IMR-90 (cell line): ENCODE measurements around the gene IGFBP6. TPM values are rescaled to one million over a fixed set of nuclear protein-coding genes. Genes with fewer than 3 reads are reported as not detected.
A peak's percentile ranks its signal among the peaks of the same experiment; 100 is the strongest.

Source experiments
- ATAC-seq: fragments of 200-7000 bp; cut with Tn5 transposase; 2 replicates; pipeline ENCODE4 v1.9.1; 2020; ENCODE audit warnings: low read depth, mild to moderate bottlenecking, moderate library complexity
- BruUV-seq: library from RNA; stranded (reverse); fragments of 400-500 nt; replicated peaks from 2 replicates; lab custom pipeline; 2021; lab: Mats Ljungman, UMichigan
- CTCF ChIA-PET: fragments of 300-600 bp; formaldehyde crosslinking; extraction: SDS; loops from one replicate; lab custom pipeline; 2021; ENCODE audit warnings: antibody characterized with exemption; lab: Yijun Ruan, JAX
- POLR2A ChIA-PET: fragments of 300-600 bp; sonication (Branson Sonifier 250); formaldehyde crosslinking; loops from one replicate; lab custom pipeline; 2022; ENCODE audit warnings: antibody characterized with exemption; ENCODE audit not compliant: unreplicated experiment; lab: Charles Lee
- DNase-seq: peaks from one replicate; pipeline ENCODE4 v3.0.0; 2013
- H2AFZ ChIP-seq: replicated peaks from 2 replicates; pipeline ENCODE3; 2013; ENCODE audit warnings: low read length, mild to moderate bottlenecking; ENCODE audit not compliant: poor library complexity
- H2AK5ac ChIP-seq: 2 replicates; pipeline ENCODE4 v1.6.1; 2013; ENCODE audit warnings: low read depth, low read length, inconsistent platforms
- H2AK9ac ChIP-seq: replicated peaks from 2 replicates; pipeline ENCODE3; 2013; ENCODE audit warnings: mild to moderate bottlenecking, low read depth, low read length, moderate library complexity; ENCODE audit not compliant: poor library complexity
- H2BK120ac ChIP-seq: 2 replicates; pipeline ENCODE4 v1.6.1; 2013; ENCODE audit warnings: low read depth, low read length, inconsistent platforms
- H2BK15ac ChIP-seq: 3 replicates; pipeline ENCODE4 v1.6.1; 2013; ENCODE audit warnings: low read depth, low read length, inconsistent platforms
- H2BK20ac ChIP-seq: 2 replicates; pipeline ENCODE4 v1.6.1; 2013; ENCODE audit warnings: low read depth, mild to moderate bottlenecking, inconsistent platforms, low read length, moderate library complexity
- H2BK5ac ChIP-seq: 2 replicates; pipeline ENCODE4 v1.6.1; 2013; ENCODE audit warnings: mild to moderate bottlenecking, low read depth, low read length, inconsistent platforms; ENCODE audit not compliant: poor library complexity, severe bottlenecking
- H3K14ac ChIP-seq: replicated peaks from 2 replicates; pipeline ENCODE4 v1.6.1; 2013; ENCODE audit warnings: low read depth, low read length, inconsistent platforms
- H3K18ac ChIP-seq: 2 replicates; pipeline ENCODE4 v1.6.1; 2013; ENCODE audit warnings: low read depth, low read length, control low read depth
- H3K23ac ChIP-seq: 2 replicates; pipeline ENCODE4 v1.6.1; 2013; ENCODE audit warnings: low read depth, low read length, inconsistent platforms
- H3K27ac ChIP-seq: 2 replicates; pipeline ENCODE4 v1.5.1; 2013; ENCODE audit warnings: mild to moderate bottlenecking, control low read depth, low read length; ENCODE audit not compliant: insufficient read depth
- H3K27me3 ChIP-seq: 2 replicates; pipeline ENCODE4 v1.6.1; 2013; ENCODE audit warnings: low read length; ENCODE audit not compliant: control insufficient read depth, insufficient read depth
- H3K36me3 ChIP-seq: 2 replicates; pipeline ENCODE4 v1.6.1; 2013; ENCODE audit warnings: low read length, mixed read lengths; ENCODE audit not compliant: control insufficient read depth, insufficient read depth
- H3K4ac ChIP-seq: 2 replicates; pipeline ENCODE4 v1.6.1; 2013; ENCODE audit warnings: low read depth, low read length, inconsistent platforms
- H3K4me1 ChIP-seq: 2 replicates; pipeline ENCODE4 v1.6.1; 2013; ENCODE audit warnings: low read length, mixed read lengths; ENCODE audit not compliant: control insufficient read depth, insufficient read depth
- H3K4me2 ChIP-seq: 2 replicates; pipeline ENCODE4 v1.6.1; 2013; ENCODE audit warnings: low read depth, mild to moderate bottlenecking, control low read depth, low read length, moderate library complexity
- H3K4me3 ChIP-seq: 2 replicates; pipeline ENCODE4 v1.5.1; 2013; ENCODE audit warnings: low read depth, mild to moderate bottlenecking, control low read depth, low read length, moderate library complexity; ENCODE audit not compliant: insufficient read depth
- H3K56ac ChIP-seq: 2 replicates; pipeline ENCODE4 v1.6.1; 2013; ENCODE audit warnings: low read length, inconsistent platforms; ENCODE audit not compliant: insufficient read depth; ENCODE audit errors: extremely low read depth
- H3K79me1 ChIP-seq, 2 experiments: 2 replicates each; pipeline ENCODE4 v1.6.1; 2013; ENCODE audit warnings: low read length in 2 of 2, inconsistent platforms in 1 of 2, low read depth in 1 of 2
- H3K9ac ChIP-seq: 2 replicates; pipeline ENCODE4 v1.6.1; 2013; ENCODE audit warnings: low read depth, low read length, control low read depth
- H3K9me1 ChIP-seq: 2 replicates; pipeline ENCODE4 v1.6.1; 2013; ENCODE audit warnings: low read length, inconsistent platforms; ENCODE audit not compliant: insufficient read depth
- H3K9me3 ChIP-seq: 2 replicates; pipeline ENCODE4 v1.6.1; 2013; ENCODE audit warnings: low read length; ENCODE audit not compliant: control insufficient read depth, insufficient read depth
- H4K20me1 ChIP-seq: 2 replicates; pipeline ENCODE4 v1.6.1; 2013; ENCODE audit warnings: low read length, inconsistent platforms; ENCODE audit not compliant: insufficient read depth
- H4K5ac ChIP-seq: 2 replicates; pipeline ENCODE4 v1.6.1; 2013; ENCODE audit warnings: mild to moderate bottlenecking, low read depth, low read length, control low read depth
- H4K8ac ChIP-seq, 2 experiments: 2 replicates each; pipeline ENCODE4 v1.6.1; 2013; ENCODE audit warnings: low read depth in 2 of 2, low read length in 2 of 2, control low read depth in 1 of 2, inconsistent platforms in 1 of 2
- H4K91ac ChIP-seq: 2 replicates; pipeline ENCODE4 v1.6.1; 2013; ENCODE audit warnings: low read depth, low read length, inconsistent platforms; ENCODE audit not compliant: insufficient read depth
- CHD1 ChIP-seq: IDR thresholded peaks from 2 replicates; pipeline ENCODE4 v1.6.1; 2012; ENCODE audit warnings: low read depth, low read length, improper control_type of control experiment
- CTCF ChIP-seq: conservative IDR thresholded peaks from 2 replicates; pipeline ENCODE4 v1.5.1; 2012; ENCODE audit warnings: mild to moderate bottlenecking, low read depth, low read length, improper control_type of control experiment
- MAZ ChIP-seq: IDR thresholded peaks from 2 replicates; pipeline ENCODE4 v1.6.1; 2012; ENCODE audit warnings: low read depth, mild to moderate bottlenecking, low read length, improper control_type of control experiment, moderate library complexity, borderline replicate concordance
- WGBS, 2 experiments: methylation state at CpG; one replicate each; pipeline versions ENCODE4 v1.1.5 to v1.1.7; 2013; ENCODE audit warnings: missing lambda C conversion rate in 2 of 2; ENCODE audit not compliant: insufficient read length in 1 of 2; ENCODE audit errors: extremely low coverage in 2 of 2; 5-methylcytosine and 5-hydroxymethylcytosine counted together
- dilution Hi-C: fragments of 300-500 bp; cut with HindIII; formaldehyde crosslinking; loops from one replicate; pipeline ENCODE4 v1.14.3; 2018; ENCODE audit warnings: low sequenced_read_pairs; ENCODE audit not compliant: unreplicated experiment
- in situ Hi-C: fragments of 300-500 bp; cut with MboI; formaldehyde crosslinking; loops from 3 replicates; pipeline ENCODE4 v1.14.3; 2019; ENCODE audit warnings: low sequenced_read_pairs, inconsistent platforms, mixed read lengths
- intact Hi-C: fragments of 100-400 bp; cut with micrococcal nuclease; formaldehyde crosslinking; loops from 2 replicates; pipeline ENCODE4 v1.10.0; 2022
- polyA plus RNA-seq, 3 experiments: library from polyadenylated mRNA; depleted of rRNA; stranded (reverse); fragments of >200 nt; gene quantifications; 2 replicates each; pipeline ENCODE4 v1.2.3, GENCODE V29; 2012; ENCODE audit warnings: low replicate concordance in 1 of 3
- total RNA-seq: library from RNA; depleted of rRNA; stranded (reverse); fragments of >200 nt; gene quantifications from 2 replicates; pipeline ENCODE4 v1.2.3, GENCODE V29; 2012

Gene IGFBP6
- total and polyA plus RNA-seq, 2 of the 4 experiments (the other 2 are of a cell fraction), result 124 to 337 TPM

- peak overlapping the region; percentile 90 for H2AFZ ChIP-seq
- WGBS, 2 experiments, result 0% methylated on average over 1 of the region's 6 CpGs; no CpG with 5 or more reads in 1 of the 2 experiments
- TF ChIP-seq CTCF, result no peak
- peak; percentile 71; the same call in 1 of the 2 replicates for TF ChIP-seq MAZ
- no peak for TF ChIP-seq CHD1
- peak overlapping the region; percentile 97 for H2BK15ac ChIP-seq
- peak overlapping the region; percentile 100 for H2AK9ac ChIP-seq
- peaks cover 15 to 83% of the 10 kb centered on the region in 2 experiments; a peak in 3 of 4 replicates for H3K79me1 ChIP-seq
- no TSS peak for BruUV-seq
- DNase-seq (peak; percentile 62), ATAC-seq (peak; percentile 0; the same call in 1 of the 2 replicates)
- POLR2A ChIA-PET, result interaction anchor here (0.5 to 2.1 kb wide), 2 partner anchors 30 to 131 kb away, joined by 4 to 7 read pairs; partner anchors contain the start of genes SPRYD3 and ZNF740
- H2BK20ac ChIP-seq, result peak overlapping the region; percentile 93
- peak overlapping the region; percentile 84 to 89 for H4K8ac ChIP-seq
- dilution Hi-C loops (no loop called here), intact Hi-C loops (no loop called here), in situ Hi-C loops (no loop called here)
- peak overlapping the region; percentile 99 for H2BK5ac ChIP-seq
- H3K4me3 ChIP-seq, result peak overlapping the region; percentile 57
- peak overlapping the region; percentile 99 for H4K91ac ChIP-seq
- H3K36me3 ChIP-seq, result peaks cover 15% of the 10 kb centered on the region; the same call in 1 of the 2 replicates
- peak overlapping the region; percentile 87 for H3K56ac ChIP-seq
- no peaks in the 10 kb centered on the region for H3K9me3 ChIP-seq
- H4K20me1 ChIP-seq, result peaks cover 22% of the 10 kb centered on the region
- H3K27ac ChIP-seq, result peak overlapping the region; percentile 99
- H3K9me1 ChIP-seq, result peaks cover 35% of the 10 kb centered on the region
- H4K5ac ChIP-seq, result peak overlapping the region; percentile 98
- CTCF ChIA-PET, result interaction anchor here (0.5 to 2.4 kb wide), 3 partner anchors 50 to 149 kb away, joined by 5 to 6 read pairs (median 5); no protein-coding TSS in a partner anchor
- H3K18ac ChIP-seq, result peak overlapping the region; percentile 96
- H2BK120ac ChIP-seq, result peak overlapping the region; percentile 99
- peaks cover 52% of the 10 kb centered on the region for H3K4me1 ChIP-seq
- peak overlapping the region; percentile 98 for H3K14ac ChIP-seq
- peak overlapping the region; percentile 80 for H3K23ac ChIP-seq
- H2AK5ac ChIP-seq, result peak overlapping the region; percentile 100
- peak overlapping the region; percentile 100 for H3K4ac ChIP-seq
- no peaks in the 10 kb centered on the region for H3K27me3 ChIP-seq
- H3K9ac ChIP-seq, result peak overlapping the region; percentile 87
- H3K4me2 ChIP-seq, result peak overlapping the region; percentile 67
These were observed 48.6 kb upstream of the IGFBP6 start for GRCh38 chr12:53048780-53049401.
